Endothelial cell (in vitro differentiated cells): ENCODE data around the gene SLC15A5. TPM values are rescaled to one million over a fixed set of nuclear protein-coding genes. Genes with fewer than 3 reads are reported as not detected.

Experiments used
- DNase-seq: peaks from one replicate; pipeline ENCODE4 v3.0.0; 2021; ENCODE audit warnings: low spot score
- H3K27ac Mint-ChIP-seq: one replicate; pipeline ENCODE4 v1.8.0; 2021; ENCODE audit warnings: mixed read lengths, inconsistent platforms; ENCODE audit not compliant: unreplicated experiment
- H3K27me3 Mint-ChIP-seq: one replicate; pipeline ENCODE4 v1.8.0; 2021; ENCODE audit warnings: mild to moderate bottlenecking, moderate library complexity, mixed read lengths, inconsistent platforms; ENCODE audit not compliant: unreplicated experiment
- H3K36me3 Mint-ChIP-seq: one replicate; pipeline ENCODE4 v1.8.0; 2021; ENCODE audit warnings: mild to moderate bottlenecking, low read depth, mixed read lengths, inconsistent platforms; ENCODE audit not compliant: unreplicated experiment
- H3K4me1 Mint-ChIP-seq: one replicate; pipeline ENCODE4 v1.8.0; 2021; ENCODE audit warnings: mild to moderate bottlenecking, mixed read lengths, inconsistent platforms; ENCODE audit not compliant: unreplicated experiment
- H3K4me3 Mint-ChIP-seq: one replicate; pipeline ENCODE4 v1.8.0; 2021; ENCODE audit warnings: mild to moderate bottlenecking, mixed read lengths, inconsistent platforms; ENCODE audit not compliant: unreplicated experiment
- H3K9me3 Mint-ChIP-seq: one replicate; pipeline ENCODE4 v1.8.0; 2021; ENCODE audit warnings: mixed read lengths, inconsistent platforms; ENCODE audit not compliant: unreplicated experiment
- CTCF ChIP-seq: fragments of 200-600 bp; sonication (generic); IDR thresholded peaks from one replicate; pipeline ENCODE4 v1.5.0; 2021; ENCODE audit warnings: antibody characterized with exemption; ENCODE audit not compliant: unreplicated experiment
- total RNA-seq: library from RNA; stranded (reverse); fragmentation: NEBNext Ultra II Directional; extraction: Animal tissue kit (Norgen Biotek cat#: 25700); gene quantifications from one replicate; pipeline ENCODE4 v1.2.1, GENCODE V29; 2021; ENCODE audit not compliant: unreplicated experiment

Gene SLC15A5
- total RNA-seq, 1 donor from 2014 or later: not detected

GRCh38 chr12:16238661-16239060 lies 38.8 kb downstream of the SLC15A5 start:
- DNase-seq: no peak
- TF ChIP-seq CTCF: no peak
- H3K27ac Mint-ChIP-seq: no peak overlapping the region
- no peaks in the 10 kb centered on the region for H3K36me3 Mint-ChIP-seq
- H3K27me3 Mint-ChIP-seq: no peaks in the 10 kb centered on the region
- H3K9me3 Mint-ChIP-seq: no peaks in the 10 kb centered on the region
- no peak overlapping the region for H3K4me3 Mint-ChIP-seq
- H3K4me1 Mint-ChIP-seq: no peaks in the 10 kb centered on the region

GRCh38 chr12:16229676-16230075 lies 47.8 kb downstream of the SLC15A5 start:
- peaks cover 2% of the 10 kb centered on the region for H3K4me1 Mint-ChIP-seq
- no peak for TF ChIP-seq CTCF
- no peaks in the 10 kb centered on the region for H3K27me3 Mint-ChIP-seq
- H3K36me3 Mint-ChIP-seq: no peaks in the 10 kb centered on the region
- H3K27ac Mint-ChIP-seq: no peak overlapping the region
- no peak overlapping the region for H3K4me3 Mint-ChIP-seq
- no peak for DNase-seq
- H3K9me3 Mint-ChIP-seq: no peaks in the 10 kb centered on the region

DNA sequence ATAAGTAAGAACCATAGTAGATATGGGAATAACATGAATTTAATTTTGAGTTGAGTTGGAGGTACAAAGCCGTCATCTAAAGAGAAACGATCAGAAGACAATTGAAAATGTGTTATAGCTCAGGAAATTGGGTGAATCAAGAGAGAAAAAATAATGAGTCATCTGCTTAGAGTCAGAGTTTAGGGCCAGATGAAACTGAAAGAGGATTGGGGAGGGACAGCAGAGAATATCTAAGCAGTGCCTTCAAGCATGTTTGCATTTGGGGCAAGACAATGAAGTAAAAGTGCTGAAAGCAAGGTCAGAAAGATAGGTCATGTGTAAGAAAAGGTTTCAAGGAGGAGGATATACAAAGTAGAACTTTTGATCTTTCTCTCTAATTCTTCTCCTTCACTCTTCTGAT lies 49.4 kb downstream of the SLC15A5 start:
- DNase-seq: no peak
- Mint-ChIP-seq H3K27me3 (no peaks in the 10 kb centered on the region), H3K4me3 (no peak overlapping the region), H3K4me1 (peaks cover 2% of the 10 kb centered on the region), H3K27ac (no peak overlapping the region), H3K36me3 (no peaks in the 10 kb centered on the region), H3K9me3 (no peaks in the 10 kb centered on the region)
- TF ChIP-seq CTCF: no peak

DNA sequence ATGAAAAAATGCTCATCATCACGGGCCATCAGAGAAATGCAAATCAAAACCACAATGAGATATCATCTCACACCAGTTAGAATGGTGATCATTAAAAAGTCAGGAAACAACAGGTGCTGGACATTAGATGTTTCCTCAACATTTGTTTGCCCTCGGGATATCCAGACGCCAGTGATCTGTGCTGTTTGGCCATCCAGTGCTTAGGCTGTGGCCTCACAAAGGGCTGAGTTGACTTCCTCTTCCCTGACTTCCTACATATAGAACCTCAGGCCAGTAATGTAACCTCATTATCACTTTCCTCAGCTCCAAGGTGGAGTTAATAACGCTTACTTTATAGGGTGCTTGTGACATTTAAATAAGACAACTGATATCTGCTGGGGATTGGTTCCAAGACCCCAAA lies 51.8 kb downstream of the SLC15A5 start:
- Mint-ChIP-seq H3K36me3 (no peaks in the 10 kb centered on the region), H3K27me3 (no peaks in the 10 kb centered on the region), H3K4me1 (peaks cover 2% of the 10 kb centered on the region), H3K9me3 (no peaks in the 10 kb centered on the region), H3K27ac (no peak overlapping the region), H3K4me3 (no peak overlapping the region)
- no peak for TF ChIP-seq CTCF
- no peak for DNase-seq

- Mint-ChIP-seq H3K4me3 (no peak overlapping the region), H3K9me3 (no peaks in the 10 kb centered on the region), H3K4me1 (peaks cover 2% of the 10 kb centered on the region), H3K27ac (no peak overlapping the region), H3K36me3 (no peaks in the 10 kb centered on the region), H3K27me3 (no peaks in the 10 kb centered on the region)
- TF ChIP-seq CTCF: no peak
- no peak for DNase-seq
Observed at GRCh38 chr12:16224196-16224595, 53.3 kb downstream of the SLC15A5 start.
